22Rv1 (cell line): ENCODE results near the gene WNT4.

Experiments used
- CTCF ChIP-seq: fragments of 450-650 bp; IDR thresholded peaks from 2 replicates; pipeline ENCODE4 v1.5.1; 2017; ENCODE audit warnings: mild to moderate bottlenecking
- ZFX ChIP-seq: fragments of 450-650 bp; IDR thresholded peaks from 2 replicates; pipeline ENCODE4 v1.6.1; 2017; ENCODE audit warnings: antibody characterized with exemption, borderline replicate concordance

GRCh38 chr1:22132517-22133235 is 10.2 kb downstream of the WNT4 start:
- TF ChIP-seq CTCF (no peak), ZFX (no peak)
